ENCODE data around the gene BTBD17.

BTBD17 gene

GRCh38 chr17:74356646-74357465 lies 4.8 kb downstream of the BTBD17 start:
- Histone ChIP-seq H3K27me3 (peaks cover 100% of the 10 kb centered on the region), H3K4me1 (ENCODE audit: control insufficient read depth in 1 of 2, insufficient read depth in 1 of 2, low read depth in 1 of 2, low read length in 1 of 2) (no peaks in the 10 kb centered on the region), H3K9me3 (no peaks in the 10 kb centered on the region), H3K27ac (no peak overlapping the region), H3K36me3 (no peaks in the 10 kb centered on the region), H3K4me3 (ENCODE audit: low read depth in 1 of 2, low read length in 1 of 2) (no peak overlapping the region)
- no peak for TF ChIP-seq CTCF (IDR thresholded peaks at IDR 0.05)

- Histone ChIP-seq H3K4me3 (ENCODE audit: low read depth in 1 of 2, low read length in 1 of 2) (no peak overlapping the region), H3K36me3 (no peaks in the 10 kb centered on the region), H3K4me1 (ENCODE audit: control insufficient read depth in 1 of 2, insufficient read depth in 1 of 2, low read depth in 1 of 2, low read length in 1 of 2) (no peaks in the 10 kb centered on the region), H3K27ac (no peak overlapping the region), H3K27me3 (peaks cover 100% of the 10 kb centered on the region), H3K9me3 (no peaks in the 10 kb centered on the region)
- no peak for TF ChIP-seq CTCF (IDR thresholded peaks at IDR 0.05)
Observed at GRCh38 chr17:74355065-74355464, 6.6 kb downstream of the BTBD17 start.

- Histone ChIP-seq H3K36me3 (no peaks in the 10 kb centered on the region), H3K27ac (no peak overlapping the region), H3K4me1 (ENCODE audit: control insufficient read depth in 1 of 2, insufficient read depth in 1 of 2, low read depth in 1 of 2, low read length in 1 of 2) (no peaks in the 10 kb centered on the region), H3K4me3 (ENCODE audit: low read depth in 1 of 2, low read length in 1 of 2) (no peak overlapping the region), H3K9me3 (no peaks in the 10 kb centered on the region), H3K27me3 (peaks cover 100% of the 10 kb centered on the region)
- no peak for TF ChIP-seq CTCF (IDR thresholded peaks at IDR 0.05)
Observed at GRCh38 chr17:74354561-74354960, 7.1 kb downstream of the BTBD17 start.

GRCh38 chr17:74354123-74354522 lies 7.5 kb downstream of the BTBD17 start:
- Histone ChIP-seq H3K4me3 (ENCODE audit: low read depth in 1 of 2, low read length in 1 of 2) (no peak overlapping the region), H3K27ac (no peak overlapping the region), H3K27me3 (peaks cover 100% of the 10 kb centered on the region), H3K36me3 (no peaks in the 10 kb centered on the region), H3K9me3 (no peaks in the 10 kb centered on the region), H3K4me1 (ENCODE audit: control insufficient read depth in 1 of 2, insufficient read depth in 1 of 2, low read depth in 1 of 2, low read length in 1 of 2) (no peaks in the 10 kb centered on the region)
- no peak for TF ChIP-seq CTCF (IDR thresholded peaks at IDR 0.05)

- Histone ChIP-seq H3K4me3 (ENCODE audit: low read depth in 1 of 2, low read length in 1 of 2) (no peak overlapping the region), H3K27me3 (peaks cover 100% of the 10 kb centered on the region), H3K36me3 (no peaks in the 10 kb centered on the region), H3K27ac (no peak overlapping the region), H3K9me3 (no peaks in the 10 kb centered on the region), H3K4me1 (ENCODE audit: control insufficient read depth in 1 of 2, insufficient read depth in 1 of 2, low read depth in 1 of 2, low read length in 1 of 2) (no peaks in the 10 kb centered on the region)
- no peak for TF ChIP-seq CTCF (IDR thresholded peaks at IDR 0.05)
Observed at GRCh38 chr17:74353446-74354060, 8.1 kb downstream of the BTBD17 start.
